CD4-positive, alpha-beta T cell treated with Interleukin-6 for 4 hours (primary cell): ENCODE results near the gene OFD1.
A peak's percentile ranks its signal among the peaks of the same experiment; 100 is the strongest.
"Not testable (repeated sequence)": the region's sequence is repeated elsewhere in the genome, so short reads cannot be mapped to it uniquely, and the experiment has no call there.

Experiments used
- DNase-seq: peaks from one replicate; pipeline ENCODE4 v3.0.0-alpha.2; 2020; ENCODE audit warnings: mixed read lengths

OFD1 gene

DNA sequence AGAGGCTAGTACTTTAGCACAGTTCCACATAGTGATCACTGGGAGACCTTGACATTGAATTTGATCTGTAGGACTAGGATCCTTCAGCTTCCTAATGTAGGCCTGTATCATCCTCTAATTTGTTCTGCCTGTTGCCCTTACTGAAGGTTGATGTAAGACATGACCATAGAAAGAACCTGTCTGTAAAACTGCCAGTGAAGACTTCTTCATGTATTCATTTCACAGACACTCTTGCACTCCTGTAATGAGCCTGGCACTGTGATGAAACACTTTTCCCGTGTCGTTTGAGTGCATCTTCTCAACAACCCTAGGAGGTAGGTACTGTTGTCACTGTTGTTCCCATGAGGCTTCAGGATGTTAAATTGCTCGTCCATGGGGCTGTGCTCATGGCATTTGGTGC is 31.0 kb upstream of the OFD1 start:
- DNase-seq = no peak

DNA sequence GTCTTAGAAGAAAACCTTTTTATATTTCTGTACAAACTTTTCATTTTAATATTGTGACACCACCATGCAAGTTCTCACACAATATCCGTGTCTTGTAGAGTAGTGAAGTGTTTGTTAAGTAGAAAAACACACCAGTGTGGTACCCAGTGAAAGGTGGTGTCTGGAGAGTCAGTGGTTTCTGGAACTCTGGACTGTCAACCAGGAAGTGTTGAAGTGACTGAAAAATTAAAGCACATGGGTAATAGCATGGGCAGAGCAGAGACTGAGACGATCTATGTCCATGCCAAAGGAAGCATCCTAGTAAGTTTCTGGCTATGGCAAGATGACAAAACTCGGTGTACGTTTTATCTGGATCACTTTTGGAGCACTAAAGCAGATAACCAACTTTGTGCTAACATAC is 23.4 kb upstream of the OFD1 start:
- DNase-seq = no peak

DNA sequence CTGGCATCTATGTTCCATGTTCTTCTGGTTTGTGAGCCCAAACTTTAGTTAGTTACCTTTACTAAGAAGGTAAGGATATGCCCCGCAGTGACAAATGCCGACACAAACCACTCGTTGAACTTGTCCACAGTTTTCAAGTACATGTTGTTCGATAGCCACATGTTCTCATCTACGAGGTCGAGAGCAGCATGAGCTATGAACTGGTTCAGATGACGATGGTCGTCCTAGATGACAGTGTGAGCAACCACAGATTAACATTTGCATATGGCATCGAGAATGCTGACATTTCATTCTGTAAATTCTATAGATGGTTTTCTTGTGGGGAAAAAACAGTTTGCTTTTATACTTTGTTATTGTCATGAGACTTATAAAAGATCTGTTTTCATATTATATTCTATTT is 18.1 kb upstream of the OFD1 start:
- DNase-seq = no peak

DNA sequence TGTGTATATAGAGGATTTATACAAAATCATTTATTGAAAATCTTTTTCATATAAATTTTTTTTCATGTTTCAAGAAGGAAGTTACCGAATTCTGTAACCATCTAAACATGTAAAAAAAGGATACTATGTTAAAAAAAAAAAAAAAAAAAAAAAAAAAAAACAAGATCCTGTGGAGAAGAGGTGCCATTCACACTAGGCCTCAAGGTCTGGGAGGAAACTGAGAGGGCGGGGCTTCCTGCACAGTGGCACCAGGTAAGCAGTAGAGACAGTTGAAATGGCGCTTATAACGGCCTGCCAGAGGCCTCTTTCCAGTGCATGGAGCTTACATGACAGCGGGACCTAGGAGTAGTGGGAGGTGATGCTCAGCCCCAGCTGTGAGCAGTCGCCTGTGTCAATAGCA is 17.6 kb upstream of the OFD1 start:
- DNase-seq = peak; percentile 65

DNA sequence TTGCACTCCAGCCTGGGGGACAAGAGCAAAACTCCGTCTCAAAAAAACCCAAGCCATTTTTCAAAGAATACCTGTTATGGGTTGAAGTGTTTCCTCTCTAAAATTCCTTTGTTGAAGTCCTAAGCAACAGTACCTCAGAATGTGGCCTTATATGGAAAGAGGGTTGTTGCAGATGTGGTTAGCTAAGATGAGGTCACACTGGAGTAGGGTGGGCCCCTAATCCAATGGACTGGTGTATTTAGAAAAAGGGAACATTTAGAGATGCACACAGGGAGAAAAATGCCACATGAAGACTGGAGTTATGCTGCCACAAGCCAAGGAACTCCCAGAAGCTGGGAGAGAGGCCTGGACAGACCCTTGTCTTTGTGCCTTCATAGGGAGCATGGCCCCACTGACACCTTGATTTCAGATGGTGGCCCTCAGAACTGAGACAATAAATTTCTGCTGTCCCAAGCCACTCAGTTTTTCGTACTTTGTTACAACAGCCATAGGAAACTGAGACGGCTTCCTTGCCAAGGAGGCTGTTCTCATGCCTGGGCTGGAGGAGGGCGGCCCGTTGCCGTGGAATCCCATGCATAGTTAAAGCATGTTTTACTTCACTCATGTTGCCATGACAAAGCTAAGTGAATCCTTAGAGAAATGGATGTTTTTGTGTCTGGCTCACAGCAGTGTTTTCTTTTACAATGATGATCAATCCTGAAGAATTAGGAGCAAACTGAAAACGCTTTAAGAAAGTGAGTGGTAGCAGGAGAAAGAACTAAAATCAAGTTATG is 16.7 kb upstream of the OFD1 start:
- no peak for DNase-seq

DNA sequence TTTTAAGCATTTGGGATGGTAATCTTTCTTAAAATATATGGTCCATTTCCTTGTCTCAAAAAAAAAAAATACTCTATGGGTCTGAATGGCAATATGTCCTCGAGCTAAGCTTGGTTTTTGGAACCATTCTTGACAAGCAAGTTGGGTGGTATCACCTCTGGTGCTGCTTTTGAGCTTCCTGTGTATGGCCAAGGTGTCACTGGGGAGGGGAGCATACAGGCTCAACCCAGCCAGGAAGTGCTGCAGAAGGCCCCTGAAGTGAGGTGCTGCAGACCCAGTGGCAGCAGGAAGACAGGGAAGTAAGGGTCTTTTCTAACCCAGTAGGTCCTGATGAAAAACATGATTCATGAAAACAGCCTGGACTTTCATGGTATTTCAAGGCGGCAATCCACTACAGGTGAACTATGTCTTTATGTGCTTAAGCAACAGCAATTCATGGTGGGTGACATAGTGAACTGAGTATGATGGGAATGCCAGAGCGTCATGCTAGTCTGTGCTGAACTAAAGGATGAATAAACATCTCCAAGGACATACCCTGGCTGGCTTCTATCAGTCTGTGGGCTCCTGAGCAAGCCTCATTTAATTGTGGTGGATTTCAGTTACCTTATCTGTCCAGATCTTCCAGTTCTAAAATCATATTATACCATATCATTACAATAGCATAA is 15.2 kb upstream of the OFD1 start:
- peak; percentile 28 for DNase-seq

DNA sequence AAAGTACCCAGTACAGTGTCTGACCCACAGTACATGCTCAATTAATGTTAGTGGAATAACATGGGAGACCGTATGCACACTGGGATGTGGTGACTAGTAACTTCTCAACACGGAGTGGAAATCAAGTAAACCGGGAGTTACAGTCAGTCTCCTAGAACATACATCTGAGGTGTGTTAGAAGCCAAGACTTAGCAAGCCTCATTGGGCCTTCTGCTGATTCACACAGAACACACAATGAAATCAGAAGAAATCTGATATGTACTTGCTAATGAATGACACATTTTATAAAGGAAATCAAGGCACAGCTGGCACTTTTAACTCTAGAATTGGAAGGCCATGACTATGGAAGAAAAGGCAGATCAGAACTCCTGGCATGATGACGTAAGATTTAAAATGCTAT is 13.2 kb upstream of the OFD1 start:
- DNase-seq = no peak

DNA sequence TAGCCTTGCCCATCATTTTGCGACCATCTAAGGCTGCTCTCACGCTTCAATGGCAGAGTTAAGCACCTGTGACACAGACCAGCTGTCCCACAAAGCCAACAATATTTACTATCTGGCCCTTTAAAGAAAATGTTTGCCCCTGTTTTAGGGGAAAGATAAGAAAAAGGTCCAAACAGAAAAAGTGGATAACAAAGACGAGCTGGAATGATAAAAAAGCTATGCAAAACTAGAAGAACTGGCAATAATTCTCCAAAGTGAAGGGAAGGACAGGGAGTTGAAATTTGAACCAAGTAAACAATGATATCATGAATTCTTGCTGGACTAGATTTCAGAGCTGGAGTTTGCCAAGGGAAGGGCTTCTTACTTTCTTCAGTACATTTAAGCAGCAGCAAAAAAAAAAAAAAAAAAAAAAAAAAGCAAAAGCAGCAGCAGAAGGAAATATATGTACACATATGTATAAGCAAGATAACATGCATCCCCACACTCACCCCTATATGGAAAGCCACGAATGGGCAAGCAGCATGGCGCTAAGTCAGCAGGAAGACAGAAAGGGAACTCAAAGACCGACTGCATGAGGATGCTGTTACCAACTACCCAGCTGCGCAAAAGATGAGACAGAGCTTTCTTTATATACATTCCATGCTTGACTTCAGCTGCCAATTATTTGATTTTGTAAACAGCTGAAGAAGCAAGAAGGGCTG is 12.6 kb upstream of the OFD1 start:
- DNase-seq = no peak

DNA sequence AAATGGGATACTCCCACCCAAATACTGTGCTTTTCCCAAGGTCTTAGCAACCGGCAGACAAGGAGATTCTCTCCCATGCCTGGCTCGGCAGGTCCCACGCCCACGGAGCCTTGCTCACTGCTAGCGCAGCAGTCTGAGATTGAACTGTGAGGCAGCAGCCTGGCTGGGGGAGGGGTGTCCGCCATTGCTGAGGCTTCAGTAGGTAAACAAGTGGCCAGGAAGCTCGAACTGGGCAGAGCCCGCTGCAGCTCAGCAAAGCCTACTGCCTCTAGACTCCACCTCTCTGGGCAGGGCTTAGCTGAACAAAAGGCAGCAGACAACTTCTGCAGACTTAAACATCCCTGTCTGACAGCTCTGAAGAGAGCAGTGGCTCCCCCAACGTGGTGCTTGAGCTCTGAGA is 9.7 kb upstream of the OFD1 start:
- DNase-seq = peak; percentile 60

DNA sequence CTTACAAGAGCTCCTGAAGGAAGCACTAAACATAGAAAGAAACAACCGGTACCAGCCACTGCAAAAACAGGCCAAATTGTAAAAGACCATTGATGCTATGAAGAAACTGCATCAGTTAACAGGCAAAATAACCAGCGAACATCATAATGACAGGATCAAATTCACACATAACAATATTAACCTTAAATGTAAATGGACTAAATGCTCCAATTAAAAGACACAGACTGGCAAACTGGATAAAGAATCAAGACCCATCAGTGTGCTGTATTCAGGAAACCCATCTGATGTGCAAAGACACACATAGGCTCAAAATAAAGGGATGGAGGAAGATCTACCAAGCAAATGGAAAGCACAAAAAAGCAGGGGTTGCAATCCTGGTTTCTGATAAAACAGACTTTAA is 8.0 kb upstream of the OFD1 start:
- DNase-seq = not testable (repeated sequence)

DNA sequence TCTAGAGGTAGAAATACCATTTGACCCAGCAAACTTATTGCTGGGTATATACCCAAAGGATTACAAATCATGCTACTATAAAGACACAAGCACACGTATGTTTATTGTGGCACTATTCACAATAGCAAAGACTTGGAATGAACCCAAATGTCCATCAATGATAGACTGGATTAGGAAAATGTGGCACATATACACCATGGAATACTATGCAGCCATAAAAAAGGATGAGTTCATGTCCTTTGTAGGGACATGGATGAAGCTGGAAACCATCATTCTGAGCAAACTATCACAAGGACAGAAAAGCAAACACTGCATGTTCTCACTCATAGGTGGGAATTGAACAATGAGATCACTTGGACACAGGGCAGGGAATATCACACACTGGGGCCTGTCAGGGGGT is 4.0 kb upstream of the OFD1 start:
- not testable (repeated sequence) for DNase-seq

DNA sequence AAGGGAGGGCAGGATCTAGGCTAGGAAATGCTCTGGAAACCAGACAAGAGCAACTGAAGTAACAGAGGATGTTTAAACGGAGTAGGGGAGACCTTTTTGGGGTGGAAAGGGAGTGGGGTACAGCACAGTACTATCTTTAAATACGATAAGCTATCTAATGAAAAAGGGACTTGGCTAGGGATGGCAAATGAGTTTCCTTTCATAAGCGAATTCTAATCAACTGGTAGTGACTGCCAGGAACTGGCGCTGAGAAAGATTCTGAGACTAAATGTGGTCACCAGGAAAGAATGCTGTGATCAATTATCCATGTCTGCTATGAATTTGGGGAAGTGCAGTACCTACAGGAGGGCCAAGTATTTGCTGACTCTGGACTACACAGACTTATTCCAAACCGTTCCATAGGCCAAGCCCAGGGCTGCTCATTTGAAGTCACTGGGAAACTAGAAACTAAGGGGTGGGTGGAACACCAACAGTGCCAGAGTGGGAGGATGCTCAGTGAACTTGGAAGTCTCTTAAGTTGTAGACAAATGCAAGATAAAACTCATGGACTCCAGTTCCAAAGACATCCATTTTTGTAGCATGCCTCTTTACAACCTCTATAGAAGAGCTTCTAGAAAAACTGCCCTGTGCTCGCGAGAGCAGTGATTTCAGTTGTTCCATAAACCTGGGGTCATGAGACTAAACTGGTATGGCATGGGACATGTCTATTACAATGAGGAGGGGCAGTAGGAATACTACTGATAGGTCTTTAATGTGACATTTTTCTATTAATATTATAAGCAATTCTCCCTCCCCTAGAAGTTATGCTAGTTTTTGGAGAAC is 2.1 kb upstream of the OFD1 start:
- no peak for DNase-seq

DNA sequence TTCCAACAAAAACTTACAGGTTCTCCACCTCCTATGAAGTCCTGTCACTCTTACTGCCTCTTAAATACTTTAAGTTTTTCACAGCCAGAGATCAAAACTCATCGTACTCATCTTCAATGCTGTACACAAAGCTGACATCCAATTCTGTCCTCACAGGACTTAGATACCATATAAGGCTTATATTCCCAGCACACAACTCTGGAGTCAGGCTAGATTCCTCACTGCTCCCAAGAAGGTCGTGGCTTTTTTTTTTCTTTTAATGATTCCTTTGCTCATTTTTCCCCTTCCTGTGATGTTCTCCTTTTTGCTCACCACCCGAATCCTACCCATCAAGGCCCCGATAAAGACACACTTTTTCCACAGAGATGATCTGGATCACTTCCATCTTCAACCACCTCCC is 1.0 kb upstream of the OFD1 start:
- no peak for DNase-seq

DNA sequence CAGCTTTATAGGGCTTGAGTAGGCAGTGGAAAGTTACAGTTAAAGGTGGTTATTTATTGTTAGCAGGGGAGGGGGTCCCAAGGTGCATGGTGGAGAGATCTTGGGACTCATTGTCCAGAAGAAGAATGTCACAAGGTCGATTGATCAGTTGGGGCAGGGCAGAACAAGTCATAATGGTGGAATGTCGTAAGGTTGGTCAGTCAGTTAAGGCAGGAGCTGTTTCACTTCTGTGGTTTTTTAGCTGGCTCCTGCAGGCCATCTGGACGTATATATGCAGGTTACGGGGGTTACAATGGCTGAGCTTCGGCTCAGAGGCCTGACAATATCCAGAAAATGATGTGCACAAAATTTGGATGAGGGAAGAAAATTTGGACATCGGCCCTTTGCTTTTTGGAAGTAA is 7.1 kb downstream of the OFD1 start:
- no peak for DNase-seq

DNA sequence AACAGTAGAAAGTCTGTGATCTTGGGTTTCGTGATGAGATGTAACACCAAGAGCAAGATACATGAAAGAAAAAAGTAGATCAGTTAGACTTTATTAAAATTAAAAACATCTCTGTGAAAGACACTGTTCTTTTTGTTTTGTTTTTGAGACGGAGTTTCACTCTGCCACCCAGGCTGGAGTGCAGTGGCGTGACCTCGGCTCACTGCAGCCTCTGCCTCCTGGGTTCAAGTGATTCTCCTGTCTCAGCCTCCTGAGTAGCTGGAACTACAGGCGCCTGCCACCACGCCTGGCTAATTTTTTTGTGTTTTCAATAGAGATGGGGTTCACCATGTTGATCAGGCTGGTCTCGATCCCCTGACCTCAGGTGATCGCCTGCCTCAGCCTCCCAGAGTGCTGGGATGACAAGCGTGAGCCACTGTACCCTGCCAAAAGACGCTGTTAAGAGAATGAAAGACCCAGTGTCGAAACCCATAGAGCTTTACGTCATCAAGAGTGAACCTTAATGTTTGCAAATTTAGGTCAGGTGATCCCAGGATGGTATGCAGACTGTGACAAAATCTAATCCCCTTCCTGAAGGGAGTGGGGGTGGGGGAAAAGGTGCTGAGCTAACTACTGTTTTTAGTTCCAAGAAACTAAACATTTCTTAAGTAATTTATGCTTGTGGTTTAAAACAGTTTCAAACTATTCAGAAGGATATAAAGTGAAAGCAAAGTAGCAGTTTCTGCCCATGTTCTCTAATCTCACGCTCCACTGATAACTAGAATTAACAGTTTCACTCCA is 8.0 kb downstream of the OFD1 start:
- DNase-seq = peak; percentile 27

DNA sequence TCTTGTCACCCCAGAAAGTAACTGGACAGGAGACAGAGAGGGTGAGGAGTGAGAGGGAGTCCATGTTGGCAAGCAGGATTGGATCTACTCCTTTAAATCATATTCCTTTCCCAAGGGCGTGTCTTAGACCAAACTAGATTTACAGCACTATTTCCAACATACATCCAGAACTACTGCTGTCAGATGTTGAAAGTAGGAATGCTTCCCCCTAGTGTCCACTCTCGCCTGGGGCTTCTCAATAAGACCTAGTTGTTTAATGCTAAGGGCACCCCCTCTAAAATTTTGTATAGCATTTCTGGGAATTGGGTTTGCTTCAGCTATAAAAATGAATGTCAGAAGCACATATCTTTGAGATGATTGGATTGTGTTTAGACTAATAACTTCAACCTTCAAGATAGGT is 13.3 kb downstream of the OFD1 start:
- peak; percentile 53 for DNase-seq

DNA sequence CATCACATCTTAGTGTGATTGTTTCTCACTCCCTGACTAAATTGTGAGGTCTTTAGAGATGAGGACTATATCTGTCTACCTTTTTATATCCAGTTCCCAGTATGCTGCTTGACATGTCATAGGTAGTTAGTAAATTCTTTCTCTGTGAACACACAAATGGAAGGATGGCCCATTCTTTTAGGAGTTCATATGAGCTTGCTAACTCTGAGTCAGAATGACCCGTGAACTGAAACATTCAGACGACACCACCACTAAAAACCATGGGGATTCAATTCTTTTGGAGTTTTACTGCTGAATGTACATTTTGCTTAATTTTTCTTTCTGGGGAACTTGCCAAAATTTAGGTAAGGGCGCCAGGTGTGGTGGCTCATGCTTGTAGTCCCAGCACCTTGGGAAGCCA is 13.9 kb downstream of the OFD1 start:
- no peak for DNase-seq

DNA sequence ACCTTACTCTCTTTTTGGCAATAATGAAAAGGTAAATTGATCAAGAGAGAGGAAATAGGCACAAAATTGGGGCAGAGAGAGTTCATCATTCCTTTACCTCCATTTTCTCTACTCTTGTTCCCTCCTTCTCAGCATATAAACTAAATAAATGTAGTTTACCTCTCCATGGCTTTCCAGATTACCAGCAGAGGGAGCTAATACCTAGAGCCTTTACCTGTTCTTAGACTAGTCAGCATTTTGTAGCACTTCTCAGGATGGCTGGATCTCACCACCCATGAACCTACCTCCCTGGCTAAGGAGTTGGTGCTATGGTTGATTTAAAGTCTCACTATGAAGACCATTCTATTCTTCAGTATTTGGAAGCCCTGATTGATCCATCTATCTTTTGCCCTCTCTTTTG is 15.7 kb downstream of the OFD1 start:
- peak; percentile 19 for DNase-seq

DNA sequence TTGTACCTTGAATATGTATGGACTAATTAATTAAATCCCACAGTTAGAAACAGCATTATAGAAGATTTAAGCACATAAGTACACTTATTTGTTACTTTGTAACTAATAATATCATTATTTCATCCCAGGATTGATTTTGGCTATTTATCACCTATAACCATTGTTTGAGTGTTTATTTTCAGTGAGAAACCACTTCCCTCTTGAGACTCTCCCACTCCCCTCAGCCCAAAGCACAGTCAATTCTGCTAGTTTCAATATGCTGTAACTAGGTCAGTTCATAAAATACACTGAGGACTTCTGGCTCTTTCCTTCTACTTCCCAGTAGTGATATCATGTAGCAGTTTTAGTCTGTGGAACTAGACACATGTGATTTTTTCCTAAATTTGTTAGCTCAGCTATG is 16.3 kb downstream of the OFD1 start:
- no peak for DNase-seq

DNA sequence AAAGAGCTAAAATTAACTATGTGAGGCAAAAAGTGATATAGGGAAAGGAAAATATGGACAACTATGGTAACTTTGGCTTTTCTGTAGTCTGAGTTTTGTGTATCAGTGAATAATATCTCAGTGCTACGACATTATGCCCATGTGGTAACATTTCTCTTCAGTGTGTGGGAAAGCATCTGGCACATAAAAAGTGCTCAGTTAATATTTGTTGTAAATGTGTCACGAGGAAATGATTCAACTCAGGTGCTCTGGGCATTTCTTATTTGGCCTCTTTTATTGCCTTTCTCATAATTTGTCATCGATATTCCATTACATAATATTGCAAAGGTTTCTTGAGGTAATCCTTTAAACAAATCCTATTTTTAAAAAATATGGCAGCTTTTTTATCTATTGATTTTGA is 17.6 kb downstream of the OFD1 start:
- DNase-seq = no peak

DNA sequence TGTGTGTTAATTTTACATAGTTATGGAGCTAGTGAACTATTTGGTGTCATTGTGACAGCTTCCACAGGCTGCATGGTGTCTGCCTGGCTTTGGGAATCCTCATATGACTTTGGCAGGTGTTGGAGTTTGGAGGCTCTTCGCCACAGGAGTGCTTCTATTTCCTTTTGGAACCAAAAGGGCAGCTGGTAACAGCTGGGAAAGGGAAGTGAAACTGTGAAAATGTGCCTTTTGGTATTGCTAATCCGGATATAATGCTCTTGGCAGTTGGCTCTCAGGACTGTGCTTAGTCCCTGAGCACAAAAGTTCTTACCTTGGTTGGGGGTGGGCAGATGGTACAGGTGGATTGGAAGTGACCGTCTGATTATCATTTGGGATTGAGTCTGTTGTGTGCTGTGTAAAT is 18.1 kb downstream of the OFD1 start:
- DNase-seq = no peak

DNA sequence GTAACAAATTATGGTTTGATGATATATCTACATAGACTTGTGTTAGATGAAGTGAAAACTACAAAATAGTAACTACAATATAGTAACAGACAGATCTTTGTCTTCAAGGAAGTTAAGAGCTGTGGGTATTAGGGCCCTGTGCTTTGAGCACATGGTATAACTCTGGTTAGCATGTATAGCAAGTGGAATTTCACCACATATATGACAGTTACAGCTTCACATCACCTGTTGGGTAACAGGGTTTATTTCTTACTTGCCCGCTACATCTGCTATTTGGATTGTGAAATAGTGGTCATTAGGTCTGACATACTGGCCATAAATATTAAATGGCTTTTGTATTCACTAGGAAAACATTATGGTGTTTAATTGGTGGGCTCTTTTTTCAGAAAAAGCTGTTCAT is 20.2 kb downstream of the OFD1 start:
- no peak for DNase-seq

DNA sequence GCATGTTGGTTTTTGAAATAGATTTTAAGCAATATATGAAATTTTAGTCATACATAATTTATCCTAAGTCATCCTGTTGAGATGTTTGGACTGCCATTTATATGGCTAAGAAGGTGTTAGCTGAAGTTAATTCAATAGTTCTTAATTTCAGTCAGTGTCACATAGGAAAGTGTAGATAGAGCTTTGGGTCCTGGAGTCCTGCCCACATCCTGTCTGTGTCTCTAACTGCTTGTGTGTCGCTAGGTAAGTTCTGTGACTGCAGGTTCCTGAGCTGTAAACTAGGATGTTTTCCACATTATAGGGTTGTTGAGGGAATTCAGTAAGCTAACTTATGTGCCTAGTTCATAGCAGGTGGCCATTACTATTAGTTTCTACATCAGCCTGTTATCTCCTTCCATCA is 20.7 kb downstream of the OFD1 start:
- DNase-seq = peak; percentile 28
